SIG-M5 (cell line): Measurements from ENCODE around the gene PUS7.
A peak's percentile ranks its signal among the peaks of the same experiment; 100 is the strongest.
"Not testable (repeated sequence)": the region's sequence is repeated elsewhere in the genome, so short reads cannot be mapped to it uniquely, and the experiment has no call there.

Source experiments
- DNase-seq: peaks from one replicate; lab custom pipeline; 2025; lab: John Stamatoyannopoulos, UW

Gene PUS7

GRCh38 chr7:105521717-105522463 lies at the start of gene PUS7:
Gene PUS7 (minus strand): TSS chr7:105522271. CDS start chr7:105508512, 13,759 bp downstream.
- DNase-seq = no peak

GRCh38 chr7:105567821-105568220 lies 45.8 kb upstream of the PUS7 start:
- no peak for DNase-seq

- no peak for DNase-seq
Measured at GRCh38 chr7:105567024-105567423, 45.0 kb upstream of the PUS7 start.

GRCh38 chr7:105565190-105565589 lies 43.1 kb upstream of the PUS7 start:
- no peak for DNase-seq

GRCh38 chr7:105559926-105560325 lies 37.9 kb upstream of the PUS7 start:
- DNase-seq = no peak

GRCh38 chr7:105538339-105538738 lies 16.3 kb upstream of the PUS7 start:
- DNase-seq = no peak

GRCh38 chr7:105532709-105533460 lies 10.8 kb upstream of the PUS7 start:
- no peak for DNase-seq

GRCh38 chr7:105531792-105532671 lies 10.0 kb upstream of the PUS7 start, which contains the start of gene RINT1:
Gene RINT1 (plus strand): TSS chr7:105532201. CDS start chr7:105532316, 115 bp downstream.
- peak; percentile 55 for DNase-seq

- DNase-seq = no peak
Measured at GRCh38 chr7:105530546-105530945, 8.5 kb upstream of the PUS7 start.

GRCh38 chr7:105530126-105530525 lies 8.1 kb upstream of the PUS7 start:
- DNase-seq = no peak

- DNase-seq = not testable (repeated sequence)
Measured at GRCh38 chr7:105527737-105528136, 5.7 kb upstream of the PUS7 start.

GRCh38 chr7:105524840-105525239 lies 2.8 kb upstream of the PUS7 start:
- no peak for DNase-seq

GRCh38 chr7:105524423-105524822 lies 2.4 kb upstream of the PUS7 start:
- not testable (repeated sequence) for DNase-seq

- DNase-seq = no peak
Measured at GRCh38 chr7:105521027-105521716, 899 bp downstream of the PUS7 start.

GRCh38 chr7:105520620-105521019 lies 1.5 kb downstream of the PUS7 start:
- not testable (repeated sequence) for DNase-seq

GRCh38 chr7:105519353-105519752 lies 2.7 kb downstream of the PUS7 start:
- DNase-seq = no peak

GRCh38 chr7:105515610-105516009 lies 6.5 kb downstream of the PUS7 start:
- not testable (repeated sequence) for DNase-seq

GRCh38 chr7:105512926-105513526 lies 9.0 kb downstream of the PUS7 start:
- DNase-seq = no peak

- no peak for DNase-seq
Measured at GRCh38 chr7:105512415-105512814, 9.7 kb downstream of the PUS7 start.

GRCh38 chr7:105502173-105502572 lies 19.9 kb downstream of the PUS7 start:
- DNase-seq = no peak

- no peak for DNase-seq
Measured at GRCh38 chr7:105497016-105497415, 25.1 kb downstream of the PUS7 start.
